Spleen (tissue), 11 donors: Measurements from ENCODE around the gene CNTLN. TPM values are rescaled to one million over a fixed set of nuclear protein-coding genes. Genes with fewer than 3 reads are reported as not detected.

ENCODE experiments used
- DNase-seq: peaks from one replicate; pipeline ENCODE4 v3.0.0-alpha.2; 2020
- H3K27ac ChIP-seq, 8 donors: fragments of 200-600 bp; sonication (generic) in 7 of 8; 1 replicate in 4 of 8; 2 replicates in 4 of 8; pipeline versions ENCODE4 v1.5.0 to v1.8.0; 2016 to 2021; ENCODE audit warnings: inconsistent platforms in 4 of 8, mild to moderate bottlenecking in 4 of 8, moderate library complexity in 1 of 8
- H3K27me3 ChIP-seq, 7 donors: fragments of 200-600 bp; sonication (generic) in 6 of 7; replicated peaks in 1 of 7; 1 replicate in 4 of 7; 2 replicates in 3 of 7; pipeline versions ENCODE4 v1.5.0 to v1.8.0; 2016 to 2021; ENCODE audit warnings: inconsistent platforms in 3 of 7, mild to moderate bottlenecking in 1 of 7
- H3K36me3 ChIP-seq, 6 donors: fragments of 200-600 bp; sonication (generic) in 5 of 6; 1 replicate in 4 of 6; 2 replicates in 2 of 6; pipeline versions ENCODE4 v1.5.0 to v1.8.0; 2016 to 2021; ENCODE audit warnings: inconsistent platforms in 2 of 6
- H3K4me1 ChIP-seq, 6 donors: fragments of 200-600 bp; sonication (generic) in 5 of 6; 1 replicate in 3 of 6; 2 replicates in 3 of 6; pipeline versions ENCODE4 v1.5.0 to v1.8.0; 2016 to 2021; ENCODE audit warnings: inconsistent platforms in 3 of 6
- H3K4me3 ChIP-seq, 8 donors: fragments of 200-600 bp; sonication (generic) in 7 of 8; 1 replicate in 4 of 8; 2 replicates in 4 of 8; pipeline versions ENCODE4 v1.5.0 to v1.8.0; 2016 to 2021; ENCODE audit warnings: inconsistent platforms in 4 of 8, mild to moderate bottlenecking in 4 of 8, moderate library complexity in 2 of 8
- H3K9me3 ChIP-seq, 8 donors: fragments of 200-600 bp; sonication (generic) in 7 of 8; 1 replicate in 4 of 8; 2 replicates in 4 of 8; pipeline versions ENCODE4 v1.5.0 to v1.8.0; 2016 to 2021; ENCODE audit warnings: inconsistent platforms in 4 of 8
- CTCF ChIP-seq, 11 experiments: fragments of 200-600 bp in 7 of 11; fragments of 450-650 bp in 4 of 11; sonication (generic) in 4 of 11; IDR thresholded peaks in 8 of 11; conservative IDR thresholded peaks in 3 of 11; 1 replicate in 7 of 11; 2 replicates in 4 of 11; pipeline versions ENCODE4 v1.4.0 to v1.8.0; 2016 to 2021; ENCODE audit warnings: antibody characterized with exemption in 11 of 11, inconsistent platforms in 4 of 11, mild to moderate bottlenecking in 1 of 11
- POLR2A ChIP-seq, 3 donors: fragments of 450-650 bp; IDR thresholded peaks; one replicate each; pipeline ENCODE4 v1.5.1; 2017; ENCODE audit warnings: antibody characterized with exemption in 3 of 3, mild to moderate bottlenecking in 1 of 3
- POLR2AphosphoS5 ChIP-seq, 3 donors: sonication (generic); formaldehyde crosslinking; IDR thresholded peaks; one replicate each; pipeline ENCODE4 v1.5.1; 2017; ENCODE audit warnings: antibody characterized with exemption in 3 of 3
- WGBS, 5 donors: extraction: QIAGEN DNeasy Blood & Tissue Kit in 3 of 5; methylation state at CpG; one replicate each; pipeline versions ENCODE4 v1.1.5 to v1.1.7; 2013 to 2018; 5-methylcytosine and 5-hydroxymethylcytosine counted together
- intact Hi-C: fragments of 100-400 bp; cut with DNase I; formaldehyde crosslinking; loops from one replicate; pipeline ENCODE4 v1.15.0; 2023; ENCODE audit warnings: low total_unique reads
- polyA plus RNA-seq, 3 donors: library from polyadenylated mRNA; stranded (reverse); fragments of 200-250 nt; gene quantifications; one replicate each; pipeline ENCODE4 v1.2.1, GENCODE V29; 2013
- total RNA-seq, 7 donors: library from RNA; depleted of rRNA in 3 of 7; stranded (reverse); fragments of >200 nt in 3 of 7; fragmentation: NEBNext Ultra II Directional in 4 of 7; extraction: Animal tissue kit (Norgen Biotek cat#: 25700) in 4 of 7; gene quantifications; one replicate each; pipeline versions ENCODE4 v1.1.0 to v1.2.1, GENCODE V29; 2016 to 2021
- donor health status: healthy with polysubstance abuse.
- donor health status: DM: no; HTN: no; CAD: no; lungs with moderate emphysema.
- donor health status: DM: no; HTN: no; CAD: no.
- donor health status: Bipolar disorder and iron deficiency.
- donor health status: healthy.
- donor health status: DM: no; HTN: no; CAD: no.
- donor health status: DM: yes; HTN: yes; CAD: no.

Gene CNTLN
- total and polyA plus RNA-seq, 10 donors = 1.1 to 26.2 (median 9.8) TPM

GRCh38 chr9:17291766-17292165 lies 156.9 kb downstream of the CNTLN start:
- Histone ChIP-seq H3K9me3 (peaks cover 0 to 11% (median 0%) of the 10 kb centered on the region in 8 donors), H3K4me3 (no peak overlapping the region), H3K36me3 (peaks cover 0 to 5% (median 0%) of the 10 kb centered on the region in 6 donors), H3K27me3 (no peaks in the 10 kb centered on the region), H3K27ac (no peak overlapping the region), H3K4me1 (no peaks in the 10 kb centered on the region)
- no peak for DNase-seq
- TF ChIP-seq POLR2AphosphoS5 (IDR thresholded peaks at IDR 0.05) = no peak
- TF ChIP-seq CTCF (IDR thresholded peaks at IDR 0.05 in 8 of 11, conservative IDR thresholded peaks at IDR 0.05 in 3 of 11) = no peak
- no peak for TF ChIP-seq POLR2A (IDR thresholded peaks at IDR 0.05)
- WGBS, 5 donors = 90 to 100% (median 92%) methylated on average over 2 of the region's 2 CpGs
- intact Hi-C loops = no loop called here

GRCh38 chr9:17293685-17294084 lies 158.8 kb downstream of the CNTLN start:
- no peaks in the 10 kb centered on the region for H3K4me1 ChIP-seq
- intact Hi-C loops = no loop called here
- no peak overlapping the region for H3K4me3 ChIP-seq
- peaks cover 0 to 5% (median 0%) of the 10 kb centered on the region in 6 donors for H3K36me3 ChIP-seq
- TF ChIP-seq POLR2A (IDR thresholded peaks at IDR 0.05) = no peak
- TF ChIP-seq POLR2AphosphoS5 (IDR thresholded peaks at IDR 0.05) = no peak
- TF ChIP-seq CTCF (IDR thresholded peaks at IDR 0.05 in 8 of 11, conservative IDR thresholded peaks at IDR 0.05 in 3 of 11) = no peak
- DNase-seq = no peak
- H3K27ac ChIP-seq = no peak overlapping the region
- H3K9me3 ChIP-seq = peaks cover 0 to 11% (median 0%) of the 10 kb centered on the region in 8 donors
- no peaks in the 10 kb centered on the region for H3K27me3 ChIP-seq
- 95 to 99% (median 98%) methylated on average over 9 to 12 of the region's 12 CpGs for WGBS, 5 donors

GRCh38 chr9:17294822-17295624 lies 160.2 kb downstream of the CNTLN start:
- H3K27ac ChIP-seq = no peak overlapping the region
- intact Hi-C loops = no loop called here
- no peaks in the 10 kb centered on the region for H3K27me3 ChIP-seq
- peak; percentile 54 for DNase-seq
- H3K36me3 ChIP-seq = peaks cover 0 to 5% (median 0%) of the 10 kb centered on the region in 6 donors
- peaks cover 0 to 11% (median 0%) of the 10 kb centered on the region in 8 donors for H3K9me3 ChIP-seq
- H3K4me1 ChIP-seq = no peaks in the 10 kb centered on the region
- no peak overlapping the region for H3K4me3 ChIP-seq
- TF ChIP-seq POLR2AphosphoS5 (IDR thresholded peaks at IDR 0.05) (no peak), POLR2A (IDR thresholded peaks at IDR 0.05) (no peak), CTCF (IDR thresholded peaks at IDR 0.05 in 8 of 11, conservative IDR thresholded peaks at IDR 0.05 in 3 of 11) (no peak)
- 90 to 98% (median 95%) methylated on average over 20 to 40 of the region's 41 CpGs for WGBS, 5 donors

DNA sequence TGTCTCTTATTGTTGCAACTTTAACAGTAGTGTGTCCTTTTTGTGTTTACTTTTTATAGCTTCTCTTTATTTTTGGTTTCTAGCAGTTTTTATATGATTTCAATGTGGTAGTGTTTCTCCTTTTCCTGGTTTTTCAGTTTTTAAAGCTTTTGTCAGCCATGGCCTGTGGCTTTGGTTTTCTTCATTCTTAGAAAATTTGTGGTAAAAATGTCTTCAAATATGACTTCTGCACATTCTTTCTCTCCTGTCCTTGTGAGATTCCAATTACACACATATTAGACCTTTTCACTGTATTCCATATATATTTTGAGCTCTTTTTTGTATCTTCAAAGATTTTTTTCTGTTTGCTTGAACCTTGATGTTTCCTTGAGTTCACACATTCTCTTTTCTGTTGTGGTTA lies 180.5 kb downstream of the CNTLN start:
- TF ChIP-seq CTCF (IDR thresholded peaks at IDR 0.05 in 8 of 11, conservative IDR thresholded peaks at IDR 0.05 in 3 of 11) = no peak
- TF ChIP-seq POLR2A (IDR thresholded peaks at IDR 0.05) = no peak
- no peak for TF ChIP-seq POLR2AphosphoS5 (IDR thresholded peaks at IDR 0.05)
- Histone ChIP-seq H3K4me1 (no peaks in the 10 kb centered on the region), H3K36me3 (no peaks in the 10 kb centered on the region), H3K4me3 (no peak overlapping the region), H3K27me3 (no peaks in the 10 kb centered on the region), H3K27ac (no peak overlapping the region), H3K9me3 (peaks cover 0 to 6% (median 0%) of the 10 kb centered on the region in 8 donors)
- intact Hi-C loops = no loop called here
- DNase-seq = no peak
